Neutrophil (primary cell): Measurements from ENCODE around the gene CD79B.

Source experiments
- H3K27ac ChIP-seq: fragments of 200-600 bp; sonication (generic); 2 replicates; pipeline ENCODE4 v1.5.1; 2016; ENCODE audit warnings: mild to moderate bottlenecking, moderate library complexity
- H3K27me3 ChIP-seq: fragments of 200-600 bp; sonication (generic); 2 replicates; pipeline ENCODE4 v1.6.0; 2016; ENCODE audit warnings: mild to moderate bottlenecking
- H3K36me3 ChIP-seq: fragments of 200-600 bp; sonication (generic); 2 replicates; pipeline ENCODE4 v1.5.1; 2017
- H3K4me1 ChIP-seq, 2 experiments: fragments of 200-600 bp in 1 of 2; sonication (generic) in 1 of 2; 1 replicate in 1 of 2; 2 replicates in 1 of 2; pipeline versions ENCODE4 v1.5.1 to v1.6.1; 2013 to 2016; ENCODE audit warnings: low read depth in 1 of 2, low read length in 1 of 2, mild to moderate bottlenecking in 1 of 2, moderate library complexity in 1 of 2; ENCODE audit not compliant: control insufficient read depth in 1 of 2, insufficient read depth in 1 of 2
- H3K4me3 ChIP-seq, 2 experiments: fragments of 200-600 bp in 1 of 2; sonication (generic) in 1 of 2; 1 replicate in 1 of 2; 2 replicates in 1 of 2; pipeline ENCODE4 v1.5.1; 2013 to 2016; ENCODE audit warnings: low read depth in 1 of 2, low read length in 1 of 2, mild to moderate bottlenecking in 1 of 2, moderate library complexity in 1 of 2
- H3K9me3 ChIP-seq: fragments of 200-600 bp; sonication (generic); 2 replicates; pipeline ENCODE4 v1.5.1; 2016
- CTCF ChIP-seq: fragments of 200-600 bp; sonication (generic); IDR thresholded peaks from 2 replicates; pipeline ENCODE4 v1.5.1; 2016; ENCODE audit warnings: antibody characterized with exemption

The CD79B gene

GRCh38 chr17:63973930-63974593 lies 41.9 kb upstream of the CD79B start:
- Histone ChIP-seq H3K9me3 (no peaks in the 10 kb centered on the region), H3K27ac (no peak overlapping the region), H3K27me3 (no peaks in the 10 kb centered on the region), H3K4me3 (no peak overlapping the region), H3K4me1 (no peaks in the 10 kb centered on the region), H3K36me3 (no peaks in the 10 kb centered on the region)
- no peak for TF ChIP-seq CTCF

GRCh38 chr17:63973247-63973646 lies 41.1 kb upstream of the CD79B start:
- Histone ChIP-seq H3K27ac (no peak overlapping the region), H3K36me3 (no peaks in the 10 kb centered on the region), H3K9me3 (no peaks in the 10 kb centered on the region), H3K4me1 (no peaks in the 10 kb centered on the region), H3K27me3 (no peaks in the 10 kb centered on the region), H3K4me3 (no peak overlapping the region)
- no peak for TF ChIP-seq CTCF

- Histone ChIP-seq H3K4me3 (no peak within 1 kb of the TSS), H3K27me3 (no peaks in the 10 kb centered on the region), H3K9me3 (no peaks in the 10 kb centered on the region), H3K27ac (no peak within 1 kb of the TSS), H3K36me3 (no peaks in the 10 kb centered on the region), H3K4me1 (no peaks in the 10 kb centered on the region)
- no peak for TF ChIP-seq CTCF
Measured at GRCh38 chr17:63972796-63973195, 40.7 kb upstream of the CD79B start, which contains the start of gene SCN4A. Gene SCN4A, minus strand, starts transcription at chr17:63972918. Its CDS starts 77 bp downstream, at chr17:63972841.

- TF ChIP-seq CTCF, result no peak
- Histone ChIP-seq H3K36me3 (no peaks in the 10 kb centered on the region), H3K4me3 (no peak overlapping the region), H3K27me3 (no peaks in the 10 kb centered on the region), H3K27ac (no peak overlapping the region), H3K9me3 (no peaks in the 10 kb centered on the region), H3K4me1 (no peaks in the 10 kb centered on the region)
Measured at GRCh38 chr17:63969278-63969677, 37.1 kb upstream of the CD79B start.

GRCh38 chr17:63967953-63968352 lies 35.8 kb upstream of the CD79B start:
- Histone ChIP-seq H3K27me3 (no peaks in the 10 kb centered on the region), H3K4me3 (no peak overlapping the region), H3K36me3 (no peaks in the 10 kb centered on the region), H3K9me3 (no peaks in the 10 kb centered on the region), H3K27ac (no peak overlapping the region), H3K4me1 (no peaks in the 10 kb centered on the region)
- no peak for TF ChIP-seq CTCF
